HCT116 (cell line): Measurements from ENCODE around the gene ABHD18.

ENCODE experiments used
- EGR1 ChIP-seq: IDR thresholded peaks from 2 replicates; pipeline ENCODE4 v1.6.1; 2012; ENCODE audit warnings: low read depth
- ELF1 ChIP-seq: IDR thresholded peaks from 2 replicates; pipeline ENCODE4 v1.6.1; 2012; ENCODE audit warnings: low read depth, borderline replicate concordance
- EZH2 ChIP-seq: fragments of 200-600 bp; sonication (generic); IDR thresholded peaks from 2 replicates; pipeline ENCODE4 v1.6.1; 2017; ENCODE audit warnings: antibody characterized with exemption, mixed run types
- JUND ChIP-seq: IDR thresholded peaks from 2 replicates; pipeline ENCODE4 v1.6.1; 2012
- POLR2A ChIP-seq: IDR thresholded peaks from 2 replicates; pipeline ENCODE4 v1.7.0; 2011; ENCODE audit warnings: borderline replicate concordance; ENCODE audit not compliant: insufficient read depth, insufficient read length; ENCODE audit errors: extremely low read depth
- POLR2AphosphoS5 ChIP-seq: IDR thresholded peaks from 2 replicates; pipeline ENCODE4 v1.6.1; 2011; ENCODE audit warnings: mild to moderate bottlenecking, low read depth, low read length, moderate library complexity
- RAD21 ChIP-seq: IDR thresholded peaks from 2 replicates; pipeline ENCODE4 v1.6.1; 2012; ENCODE audit warnings: low read depth, mild to moderate bottlenecking
- SIN3A ChIP-seq: IDR thresholded peaks from 2 replicates; pipeline ENCODE4 v1.6.1; 2012; ENCODE audit warnings: low read depth
- YY1 ChIP-seq: IDR thresholded peaks from 2 replicates; pipeline ENCODE4 v1.6.1; 2011; ENCODE audit warnings: low read length, low read depth, moderate library complexity, mild to moderate bottlenecking; ENCODE audit not compliant: insufficient replicate concordance; ENCODE audit errors: extremely low read depth
- ZNF274 ChIP-seq: fragments of 200-500 bp; sonication (Bioruptor generic); IDR thresholded peaks from 2 replicates; pipeline ENCODE4 v1.6.1; 2014; ENCODE audit warnings: mild to moderate bottlenecking, low read depth, low read length, inconsistent platforms
- TF ChIP-seq, protein P1 (sequence below), 3 experiments: fragments of 200-600 bp in 1 of 3; sonication (generic) in 1 of 3; IDR thresholded peaks in 2 of 3; conservative IDR thresholded peaks in 1 of 3; 2 replicates each; pipeline ENCODE4 v1.5.1; 2012 to 2017; ENCODE audit warnings: low read depth in 2 of 3, low read length in 2 of 3, antibody characterized with exemption in 1 of 3, borderline replicate concordance in 1 of 3, control low read depth in 1 of 3, mild to moderate bottlenecking in 1 of 3, mixed read lengths in 1 of 3, mixed run types in 1 of 3, moderate library complexity in 1 of 3; ENCODE audit not compliant: insufficient read depth in 1 of 3
- TF ChIP-seq, protein P2 (sequence below): IDR thresholded peaks from 2 replicates; pipeline ENCODE4 v1.6.1; 2011; ENCODE audit warnings: mild to moderate bottlenecking, low read length, moderate library complexity; ENCODE audit not compliant: insufficient replicate concordance; ENCODE audit errors: extremely low read depth
- TF ChIP-seq, protein P3 (sequence below): IDR thresholded peaks from 2 replicates; pipeline ENCODE4 v1.6.1; 2012

DNA sequence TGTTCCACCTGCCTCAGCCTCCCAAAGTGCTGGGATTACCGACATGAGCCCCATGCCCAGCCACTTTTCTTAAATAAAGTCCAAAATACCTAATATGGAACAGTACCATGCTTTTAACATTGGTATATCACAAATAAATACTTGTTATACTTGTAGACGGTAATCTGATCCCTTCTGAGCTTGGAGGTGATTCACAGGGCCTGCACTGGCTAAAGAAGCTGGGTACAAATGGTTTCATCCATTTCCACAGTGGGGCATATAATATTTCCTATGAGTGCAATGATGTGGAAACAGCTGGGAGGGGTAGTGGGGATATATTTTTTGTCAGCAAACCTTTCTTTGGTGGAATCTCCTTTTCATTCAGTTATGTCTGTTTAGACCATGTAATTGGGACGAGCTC is 48.7 kb upstream of the ABHD18 start:
- TF ChIP-seq YY1 (no peak), EZH2 (no peak), ELF1 (no peak), ZNF274 (no peak), EGR1 (no peak), RAD21 (no peak), POLR2A (no peak), JUND (no peak), SIN3A (no peak), POLR2AphosphoS5 (no peak)
- TF ChIP-seq, protein P1, sequence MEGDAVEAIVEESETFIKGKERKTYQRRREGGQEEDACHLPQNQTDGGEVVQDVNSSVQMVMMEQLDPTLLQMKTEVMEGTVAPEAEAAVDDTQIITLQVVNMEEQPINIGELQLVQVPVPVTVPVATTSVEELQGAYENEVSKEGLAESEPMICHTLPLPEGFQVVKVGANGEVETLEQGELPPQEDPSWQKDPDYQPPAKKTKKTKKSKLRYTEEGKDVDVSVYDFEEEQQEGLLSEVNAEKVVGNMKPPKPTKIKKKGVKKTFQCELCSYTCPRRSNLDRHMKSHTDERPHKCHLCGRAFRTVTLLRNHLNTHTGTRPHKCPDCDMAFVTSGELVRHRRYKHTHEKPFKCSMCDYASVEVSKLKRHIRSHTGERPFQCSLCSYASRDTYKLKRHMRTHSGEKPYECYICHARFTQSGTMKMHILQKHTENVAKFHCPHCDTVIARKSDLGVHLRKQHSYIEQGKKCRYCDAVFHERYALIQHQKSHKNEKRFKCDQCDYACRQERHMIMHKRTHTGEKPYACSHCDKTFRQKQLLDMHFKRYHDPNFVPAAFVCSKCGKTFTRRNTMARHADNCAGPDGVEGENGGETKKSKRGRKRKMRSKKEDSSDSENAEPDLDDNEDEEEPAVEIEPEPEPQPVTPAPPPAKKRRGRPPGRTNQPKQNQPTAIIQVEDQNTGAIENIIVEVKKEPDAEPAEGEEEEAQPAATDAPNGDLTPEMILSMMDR (IDR thresholded peaks at IDR 0.05 in 2 of 3, conservative IDR thresholded peaks at IDR 0.05 in 1 of 3; ENCODE audit: borderline replicate concordance in 1 of 3, insufficient read depth in 1 of 3, low read depth in 2 of 3, low read length in 2 of 3), result no peak
- TF ChIP-seq, protein P2, sequence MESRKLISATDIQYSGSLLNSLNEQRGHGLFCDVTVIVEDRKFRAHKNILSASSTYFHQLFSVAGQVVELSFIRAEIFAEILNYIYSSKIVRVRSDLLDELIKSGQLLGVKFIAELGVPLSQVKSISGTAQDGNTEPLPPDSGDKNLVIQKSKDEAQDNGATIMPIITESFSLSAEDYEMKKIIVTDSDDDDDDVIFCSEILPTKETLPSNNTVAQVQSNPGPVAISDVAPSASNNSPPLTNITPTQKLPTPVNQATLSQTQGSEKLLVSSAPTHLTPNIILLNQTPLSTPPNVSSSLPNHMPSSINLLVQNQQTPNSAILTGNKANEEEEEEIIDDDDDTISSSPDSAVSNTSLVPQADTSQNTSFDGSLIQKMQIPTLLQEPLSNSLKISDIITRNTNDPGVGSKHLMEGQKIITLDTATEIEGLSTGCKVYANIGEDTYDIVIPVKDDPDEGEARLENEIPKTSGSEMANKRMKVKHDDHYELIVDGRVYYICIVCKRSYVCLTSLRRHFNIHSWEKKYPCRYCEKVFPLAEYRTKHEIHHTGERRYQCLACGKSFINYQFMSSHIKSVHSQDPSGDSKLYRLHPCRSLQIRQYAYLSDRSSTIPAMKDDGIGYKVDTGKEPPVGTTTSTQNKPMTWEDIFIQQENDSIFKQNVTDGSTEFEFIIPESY, result no peak
- TF ChIP-seq, protein P3, sequence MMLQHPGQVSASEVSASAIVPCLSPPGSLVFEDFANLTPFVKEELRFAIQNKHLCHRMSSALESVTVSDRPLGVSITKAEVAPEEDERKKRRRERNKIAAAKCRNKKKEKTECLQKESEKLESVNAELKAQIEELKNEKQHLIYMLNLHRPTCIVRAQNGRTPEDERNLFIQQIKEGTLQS, result no peak
